GM20431 (cell line): ENCODE results near the gene TMEM132D.

Experiments
- in situ Hi-C: fragments of 300-500 bp; cut with MseI, MboI; formaldehyde crosslinking; loops from one replicate; pipeline ENCODE4 v1.15.0; 2020; ENCODE audit warnings: low sequenced_read_pairs; ENCODE audit not compliant: unreplicated experiment

TMEM132D gene

GRCh38 chr12:129312048-129312447 is 591.8 kb downstream of the TMEM132D start:
- in situ Hi-C loops: no loop called here

GRCh38 chr12:129310346-129310745 is 593.5 kb downstream of the TMEM132D start:
- in situ Hi-C loops: no loop called here

- in situ Hi-C loops: no loop called here
These were observed 598.0 kb downstream of the TMEM132D start for GRCh38 chr12:129305851-129306250.

- in situ Hi-C loops: no loop called here
These were observed 599.3 kb downstream of the TMEM132D start for GRCh38 chr12:129304529-129304928.

GRCh38 chr12:129300011-129300410 is 603.8 kb downstream of the TMEM132D start:
- in situ Hi-C loops: no loop called here

GRCh38 chr12:129298921-129299320 is 604.9 kb downstream of the TMEM132D start:
- in situ Hi-C loops: no loop called here

GRCh38 chr12:129296671-129297070 is 607.2 kb downstream of the TMEM132D start:
- in situ Hi-C loops: no loop called here

GRCh38 chr12:129294868-129295267 is 609.0 kb downstream of the TMEM132D start:
- in situ Hi-C loops: no loop called here

DNA sequence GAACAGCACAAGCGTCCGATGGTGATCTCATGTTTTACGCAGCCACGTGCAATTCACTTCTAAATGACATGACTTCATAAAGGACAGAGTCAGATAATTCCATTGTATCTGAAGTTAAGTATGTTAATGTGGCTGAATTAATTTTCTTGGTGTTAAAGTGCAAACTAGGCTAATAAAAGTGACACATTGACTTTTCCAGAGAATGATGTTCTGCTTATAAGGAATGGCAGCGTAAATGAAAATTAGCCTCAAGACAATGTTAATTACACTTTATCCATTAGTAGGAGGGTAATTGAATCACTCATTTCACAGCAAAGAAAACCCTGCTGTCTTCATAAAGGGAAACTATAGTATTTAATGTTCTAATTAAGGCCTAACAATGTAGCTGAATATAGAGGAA is 624.1 kb downstream of the TMEM132D start:
- in situ Hi-C loops: no loop called here

DNA sequence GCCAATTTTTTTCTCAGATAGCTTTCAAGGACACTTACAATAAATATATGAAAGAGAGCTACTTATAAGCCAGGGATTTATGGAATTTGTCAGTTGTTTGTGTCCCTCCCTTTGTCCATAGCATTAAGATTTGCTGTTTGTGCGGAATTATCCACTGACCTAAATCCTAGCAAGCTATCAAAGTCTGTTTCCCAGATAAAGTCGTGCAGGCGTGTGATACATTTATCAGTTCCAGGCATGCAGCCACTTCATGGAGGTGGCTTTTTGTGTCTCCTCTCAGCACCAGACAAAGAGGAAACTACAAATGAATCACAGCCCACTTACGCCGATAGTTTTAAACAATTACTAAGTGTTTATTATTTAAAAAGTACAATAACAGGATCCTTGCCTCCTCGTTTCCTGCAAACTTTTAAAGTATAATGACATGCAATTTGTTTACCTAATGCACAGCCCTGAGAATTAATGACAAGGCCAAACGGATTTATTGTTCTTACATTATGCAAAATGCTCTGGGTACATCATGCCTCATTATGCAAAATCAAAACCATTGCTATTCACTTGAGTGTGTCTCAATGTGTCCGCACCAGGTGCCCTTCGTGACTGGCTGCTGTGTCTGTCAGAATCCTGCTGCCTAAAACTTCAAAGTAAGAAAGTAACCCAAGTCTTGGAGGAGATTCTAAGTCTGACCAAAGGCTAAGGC is 627.3 kb downstream of the TMEM132D start:
- in situ Hi-C loops: no loop called here

- in situ Hi-C loops: no loop called here
These were observed 633.9 kb downstream of the TMEM132D start for GRCh38 chr12:129269756-129270495.

- in situ Hi-C loops: no loop called here
These were observed 645.0 kb downstream of the TMEM132D start for GRCh38 chr12:129258781-129259318.

DNA sequence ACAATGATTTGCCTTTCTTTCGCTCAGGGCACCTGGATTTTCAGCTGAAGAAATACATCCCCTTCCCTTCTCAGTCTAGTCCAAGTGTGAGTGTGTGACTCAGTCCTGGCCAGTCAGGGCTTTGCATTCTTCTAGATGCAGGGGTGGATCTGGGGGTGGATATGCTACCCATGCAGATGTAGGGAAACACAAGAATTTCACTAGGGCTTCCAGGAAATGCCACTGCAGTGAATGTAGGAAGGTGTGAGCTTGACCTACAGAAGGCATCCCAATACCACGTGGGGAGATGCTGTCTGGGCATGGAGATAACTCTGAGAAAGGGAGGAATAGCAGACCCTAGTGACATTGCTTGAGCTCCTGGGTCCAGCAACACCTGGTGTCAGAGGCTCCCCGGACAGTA is 646.3 kb downstream of the TMEM132D start:
- in situ Hi-C loops: no loop called here

- in situ Hi-C loops: no loop called here
These were observed 657.2 kb downstream of the TMEM132D start for GRCh38 chr12:129246630-129247029.

DNA sequence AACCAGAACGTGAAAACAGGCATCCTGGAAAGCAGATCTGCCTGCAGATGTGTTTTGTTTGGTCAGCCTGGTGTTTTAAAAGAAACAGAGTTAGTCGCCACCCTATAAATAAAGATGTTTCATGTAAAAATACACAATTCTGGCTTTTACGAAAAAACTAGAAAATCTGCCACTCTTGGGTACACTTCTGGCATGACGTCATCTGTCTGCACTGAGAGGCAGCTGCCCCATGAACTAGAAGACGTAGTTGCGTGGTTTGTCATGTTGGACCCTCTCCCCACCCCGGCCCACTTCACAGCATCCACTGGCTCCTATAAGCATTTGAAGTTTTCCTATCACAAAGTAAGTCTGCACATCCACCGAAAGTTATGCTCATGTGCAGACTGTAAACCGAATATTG is 658.1 kb downstream of the TMEM132D start:
- in situ Hi-C loops: no loop called here

GRCh38 chr12:129241852-129242251 is 662.0 kb downstream of the TMEM132D start:
- in situ Hi-C loops: no loop called here

- in situ Hi-C loops: no loop called here
These were observed 665.9 kb downstream of the TMEM132D start for GRCh38 chr12:129237881-129238280.

- in situ Hi-C loops: no loop called here
These were observed 669.6 kb downstream of the TMEM132D start for GRCh38 chr12:129234209-129234608.

DNA sequence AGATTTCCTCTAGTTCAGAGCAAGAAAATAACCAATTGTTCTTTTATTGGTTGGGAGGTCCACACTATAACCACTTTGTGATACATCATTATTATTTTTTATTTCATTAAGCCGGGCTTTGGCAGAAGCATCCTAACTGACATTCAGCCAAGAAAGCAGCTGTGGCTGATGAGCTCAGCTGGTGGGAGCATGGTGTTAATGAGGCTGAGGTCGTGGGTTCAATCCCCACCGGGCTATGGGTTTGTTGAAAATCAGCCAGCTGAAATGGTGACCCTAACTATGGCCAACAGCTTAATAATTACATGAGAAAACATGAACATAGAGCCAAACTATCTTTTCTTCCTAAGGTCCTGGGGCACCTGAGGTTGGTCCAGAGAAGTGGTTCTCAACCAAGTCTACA is 672.3 kb downstream of the TMEM132D start:
- in situ Hi-C loops: no loop called here

- in situ Hi-C loops: no loop called here
These were observed 672.8 kb downstream of the TMEM132D start for GRCh38 chr12:129230995-129231394.

- in situ Hi-C loops: no loop called here
These were observed 677.0 kb downstream of the TMEM132D start for GRCh38 chr12:129226851-129227250.
